K562 (cell line): ENCODE measurements around the gene ARHGAP4. TPM values are rescaled to one million over a fixed set of nuclear protein-coding genes. Genes with fewer than 3 reads are reported as not detected.

Source experiments
- BRF1 ChIP-seq: IDR thresholded peaks from 3 replicates; pipeline ENCODE4 v1.6.1; 2011; ENCODE audit warnings: borderline replicate concordance, mild to moderate bottlenecking; ENCODE audit not compliant: insufficient read length; ENCODE audit errors: extremely low read depth
- ERF ChIP-seq: fragments of 450-650 bp; formaldehyde crosslinking; IDR thresholded peaks from 2 replicates; pipeline ENCODE4 v1.4.0; 2020; ENCODE audit warnings: mild to moderate bottlenecking, mixed read lengths
- MCM7 ChIP-seq, 2 experiments: fragments of 450-650 bp; IDR thresholded peaks; 2 replicates each; pipeline ENCODE4 v1.6.1; 2016 to 2018
- PHF20 ChIP-seq: fragments of 450-650 bp; IDR thresholded peaks from 2 replicates; pipeline ENCODE4 v1.6.1; 2018; ENCODE audit not compliant: partially characterized antibody
- SRSF7 ChIP-seq: fragments of 200-400 bp; formaldehyde crosslinking; optimal IDR thresholded peaks from 2 replicates; pipeline ENCODE3; 2017; ENCODE audit warnings: mild to moderate bottlenecking, low read depth, low read length
- ZNF12 ChIP-seq: sonication (generic); formaldehyde crosslinking; IDR thresholded peaks from 2 replicates; pipeline ENCODE4 v1.4.0; 2020; ENCODE audit warnings: mild to moderate bottlenecking, missing genetic modification reagents
- ZNF146 ChIP-seq: IDR thresholded peaks from one replicate; pipeline ENCODE4 v1.6.1; 2018; ENCODE audit warnings: missing compliant biosample characterization; ENCODE audit not compliant: unreplicated experiment
- ZNF175 ChIP-seq: fragments of 200-800 bp; sonication (Bioruptor generic); IDR thresholded peaks from 2 replicates; pipeline ENCODE4 v1.6.1; 2016; ENCODE audit warnings: low read depth, mild to moderate bottlenecking, missing genetic modification characterization, missing compliant biosample characterization
- ZNF253 ChIP-seq: fragments of 250-450 bp; sonication (Bioruptor Pico); conservative IDR thresholded peaks from 2 replicates; pipeline ENCODE4 v1.6.1; 2021; ENCODE audit warnings: mild to moderate bottlenecking
- ZNF282 ChIP-seq: sonication (generic); formaldehyde crosslinking; IDR thresholded peaks from 2 replicates; pipeline ENCODE4 v1.8.1; 2023; ENCODE audit warnings: missing genetic modification reagents
- ZNF311 ChIP-seq: fragments of 250-450 bp; sonication (Bioruptor Pico); IDR thresholded peaks from 2 replicates; pipeline ENCODE4 v1.4.0; 2020; ENCODE audit warnings: mild to moderate bottlenecking, moderate library complexity
- polyA plus RNA-seq, 8 experiments: library from polyadenylated mRNA; depleted of rRNA in 4 of 8; stranded (reverse) in 5 of 8; unstranded in 3 of 8; fragments of >200 nt; fragmentation: Nextera tagmentation in 2 of 8; fragmentation: Illumina TruSeq in 1 of 8; extraction: Ambion mirVana in 2 of 8; extraction: Trizol in 1 of 8; gene quantifications; 2 replicates each; pipeline versions ENCODE4 v1.2.1 to v1.2.3, GENCODE V29; 2011 to 2014; ENCODE audit warnings: inconsistent platforms in 1 of 8, missing spikeins in 1 of 8
- total RNA-seq, 7 experiments: library from RNA; depleted of rRNA in 6 of 7; stranded (reverse); fragments of >200 nt in 6 of 7; fragmentation: Illumina TruSeq in 2 of 7; extraction: Trizol in 2 of 7; gene quantifications; 2 replicates each; pipeline versions ENCODE4 v1.2.1 to v1.2.3, GENCODE V29; 2011 to 2021; ENCODE audit warnings: low replicate concordance in 1 of 7
- TF ChIP-seq, protein P1 (sequence below): fragments of 150-350 bp; conservative IDR thresholded peaks from 2 replicates; pipeline ENCODE4 v1.6.1; 2014; ENCODE audit warnings: low read length
- TF ChIP-seq, protein P2 (sequence below): fragments of 450-650 bp; formaldehyde crosslinking; IDR thresholded peaks from 2 replicates; pipeline ENCODE4 v1.4.0; 2020; ENCODE audit warnings: mild to moderate bottlenecking, moderate library complexity
- TF ChIP-seq, protein P3 (sequence below), 3 experiments: IDR thresholded peaks in 2 of 3; conservative IDR thresholded peaks in 1 of 3; 2 replicates each; pipeline ENCODE4 v1.5.1; 2011 to 2012; ENCODE audit warnings: low read length in 3 of 3, mild to moderate bottlenecking in 3 of 3, control low read depth in 2 of 3, improper control_type of control experiment in 1 of 3, inconsistent platforms in 1 of 3, low read depth in 1 of 3, mixed read lengths in 1 of 3, moderate library complexity in 1 of 3; ENCODE audit not compliant: insufficient read depth in 2 of 3
- TF ChIP-seq, protein P4 (sequence below), 2 experiments: fragments of 450-650 bp in 1 of 2; IDR thresholded peaks; 2 replicates each; pipeline ENCODE4 v1.6.1; 2011 to 2017; ENCODE audit warnings: low read depth in 2 of 2, antibody characterized with exemption in 1 of 2, borderline replicate concordance in 1 of 2, low read length in 1 of 2, mild to moderate bottlenecking in 1 of 2, mixed read lengths in 1 of 2; ENCODE audit not compliant: control insufficient read depth in 1 of 2
- TF ChIP-seq, protein P5 (sequence below): fragments of 250-450 bp; sonication (Bioruptor Pico); IDR thresholded peaks from 2 replicates; pipeline ENCODE4 v1.5.0; 2022; ENCODE audit warnings: mild to moderate bottlenecking

Gene ARHGAP4
- total and polyA plus RNA-seq, 9 of the 15 experiments (the other 6 are each of a cell fraction or from before 2014, with no cell fraction given), result 0.30 to 81.8 (median 13.5) TPM

DNA sequence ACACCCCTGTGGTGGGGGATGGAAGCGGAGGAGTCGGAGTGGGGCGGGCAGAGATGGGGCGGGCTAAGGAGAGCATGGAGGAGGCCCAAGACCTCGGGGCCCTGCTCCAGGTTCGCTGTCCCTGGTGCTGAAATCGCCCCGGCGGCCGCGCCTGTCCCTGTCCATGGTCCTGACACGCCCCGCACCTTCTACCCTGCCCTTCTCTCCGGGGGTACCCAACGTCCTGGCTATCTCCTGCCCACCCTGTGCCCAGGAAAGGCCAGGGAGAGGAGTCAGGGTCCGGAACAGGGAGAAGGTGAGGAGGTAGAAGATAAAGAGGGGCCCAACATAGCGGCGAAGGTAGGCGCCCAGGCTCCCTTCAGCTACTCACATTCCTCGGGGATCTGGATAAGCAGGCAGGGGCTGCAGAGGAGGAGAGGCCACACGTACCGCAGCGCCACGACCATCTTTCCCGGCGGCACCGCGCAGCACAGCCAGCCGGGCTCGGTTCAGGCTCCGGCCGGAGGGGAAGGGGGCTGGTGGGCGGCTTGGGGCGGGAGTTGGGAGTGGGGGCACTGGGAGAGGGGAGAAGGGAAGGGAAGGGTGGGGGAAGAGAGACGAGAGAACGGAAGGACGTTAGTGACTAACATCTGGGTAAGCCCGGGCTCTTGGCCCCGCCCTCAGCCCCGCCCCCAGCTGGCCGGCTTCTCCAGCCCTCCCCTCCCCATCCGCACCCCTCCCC lies 50.5 kb downstream of the ARHGAP4 start (continued):
- TF ChIP-seq, protein P1, sequence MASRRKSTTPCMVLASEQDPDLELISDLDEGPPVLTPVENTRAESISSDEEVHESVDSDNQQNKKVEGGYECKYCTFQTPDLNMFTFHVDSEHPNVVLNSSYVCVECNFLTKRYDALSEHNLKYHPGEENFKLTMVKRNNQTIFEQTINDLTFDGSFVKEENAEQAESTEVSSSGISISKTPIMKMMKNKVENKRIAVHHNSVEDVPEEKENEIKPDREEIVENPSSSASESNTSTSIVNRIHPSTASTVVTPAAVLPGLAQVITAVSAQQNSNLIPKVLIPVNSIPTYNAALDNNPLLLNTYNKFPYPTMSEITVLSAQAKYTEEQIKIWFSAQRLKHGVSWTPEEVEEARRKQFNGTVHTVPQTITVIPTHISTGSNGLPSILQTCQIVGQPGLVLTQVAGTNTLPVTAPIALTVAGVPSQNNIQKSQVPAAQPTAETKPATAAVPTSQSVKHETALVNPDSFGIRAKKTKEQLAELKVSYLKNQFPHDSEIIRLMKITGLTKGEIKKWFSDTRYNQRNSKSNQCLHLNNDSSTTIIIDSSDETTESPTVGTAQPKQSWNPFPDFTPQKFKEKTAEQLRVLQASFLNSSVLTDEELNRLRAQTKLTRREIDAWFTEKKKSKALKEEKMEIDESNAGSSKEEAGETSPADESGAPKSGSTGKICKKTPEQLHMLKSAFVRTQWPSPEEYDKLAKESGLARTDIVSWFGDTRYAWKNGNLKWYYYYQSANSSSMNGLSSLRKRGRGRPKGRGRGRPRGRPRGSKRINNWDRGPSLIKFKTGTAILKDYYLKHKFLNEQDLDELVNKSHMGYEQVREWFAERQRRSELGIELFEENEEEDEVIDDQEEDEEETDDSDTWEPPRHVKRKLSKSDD, result no peak
- TF ChIP-seq MCM7 (IDR thresholded peaks at IDR 0.05), result no peak
- peak; percentile 93 for TF ChIP-seq ZNF12
- TF ChIP-seq ZNF146 (CRISPR knock-in tag), result peak; percentile 94
- TF ChIP-seq ZNF253, result no peak
- TF ChIP-seq, protein P2, sequence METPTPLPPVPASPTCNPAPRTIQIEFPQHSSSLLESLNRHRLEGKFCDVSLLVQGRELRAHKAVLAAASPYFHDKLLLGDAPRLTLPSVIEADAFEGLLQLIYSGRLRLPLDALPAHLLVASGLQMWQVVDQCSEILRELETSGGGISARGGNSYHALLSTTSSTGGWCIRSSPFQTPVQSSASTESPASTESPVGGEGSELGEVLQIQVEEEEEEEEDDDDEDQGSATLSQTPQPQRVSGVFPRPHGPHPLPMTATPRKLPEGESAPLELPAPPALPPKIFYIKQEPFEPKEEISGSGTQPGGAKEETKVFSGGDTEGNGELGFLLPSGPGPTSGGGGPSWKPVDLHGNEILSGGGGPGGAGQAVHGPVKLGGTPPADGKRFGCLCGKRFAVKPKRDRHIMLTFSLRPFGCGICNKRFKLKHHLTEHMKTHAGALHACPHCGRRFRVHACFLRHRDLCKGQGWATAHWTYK (CRISPR knock-in tag), result 0 out of 2 replicates have a peak, but pooled peaks have one; percentile 53
- TF ChIP-seq ZNF311 (CRISPR knock-in tag), result no peak
- TF ChIP-seq PHF20, result no peak
- no peak for TF ChIP-seq ERF (CRISPR knock-in tag)
- TF ChIP-seq, protein P3, sequence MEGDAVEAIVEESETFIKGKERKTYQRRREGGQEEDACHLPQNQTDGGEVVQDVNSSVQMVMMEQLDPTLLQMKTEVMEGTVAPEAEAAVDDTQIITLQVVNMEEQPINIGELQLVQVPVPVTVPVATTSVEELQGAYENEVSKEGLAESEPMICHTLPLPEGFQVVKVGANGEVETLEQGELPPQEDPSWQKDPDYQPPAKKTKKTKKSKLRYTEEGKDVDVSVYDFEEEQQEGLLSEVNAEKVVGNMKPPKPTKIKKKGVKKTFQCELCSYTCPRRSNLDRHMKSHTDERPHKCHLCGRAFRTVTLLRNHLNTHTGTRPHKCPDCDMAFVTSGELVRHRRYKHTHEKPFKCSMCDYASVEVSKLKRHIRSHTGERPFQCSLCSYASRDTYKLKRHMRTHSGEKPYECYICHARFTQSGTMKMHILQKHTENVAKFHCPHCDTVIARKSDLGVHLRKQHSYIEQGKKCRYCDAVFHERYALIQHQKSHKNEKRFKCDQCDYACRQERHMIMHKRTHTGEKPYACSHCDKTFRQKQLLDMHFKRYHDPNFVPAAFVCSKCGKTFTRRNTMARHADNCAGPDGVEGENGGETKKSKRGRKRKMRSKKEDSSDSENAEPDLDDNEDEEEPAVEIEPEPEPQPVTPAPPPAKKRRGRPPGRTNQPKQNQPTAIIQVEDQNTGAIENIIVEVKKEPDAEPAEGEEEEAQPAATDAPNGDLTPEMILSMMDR (IDR thresholded peaks at IDR 0.05 in 2 of 3, conservative IDR thresholded peaks at IDR 0.05 in 1 of 3; ENCODE audit: insufficient read depth in 2 of 3, low read depth in 1 of 3, low read length in 3 of 3), result no peak
- peak; percentile 80 for TF ChIP-seq ZNF175 (CRISPR knock-in tag)
- TF ChIP-seq BRF1, result no peak
- TF ChIP-seq, protein P4, sequence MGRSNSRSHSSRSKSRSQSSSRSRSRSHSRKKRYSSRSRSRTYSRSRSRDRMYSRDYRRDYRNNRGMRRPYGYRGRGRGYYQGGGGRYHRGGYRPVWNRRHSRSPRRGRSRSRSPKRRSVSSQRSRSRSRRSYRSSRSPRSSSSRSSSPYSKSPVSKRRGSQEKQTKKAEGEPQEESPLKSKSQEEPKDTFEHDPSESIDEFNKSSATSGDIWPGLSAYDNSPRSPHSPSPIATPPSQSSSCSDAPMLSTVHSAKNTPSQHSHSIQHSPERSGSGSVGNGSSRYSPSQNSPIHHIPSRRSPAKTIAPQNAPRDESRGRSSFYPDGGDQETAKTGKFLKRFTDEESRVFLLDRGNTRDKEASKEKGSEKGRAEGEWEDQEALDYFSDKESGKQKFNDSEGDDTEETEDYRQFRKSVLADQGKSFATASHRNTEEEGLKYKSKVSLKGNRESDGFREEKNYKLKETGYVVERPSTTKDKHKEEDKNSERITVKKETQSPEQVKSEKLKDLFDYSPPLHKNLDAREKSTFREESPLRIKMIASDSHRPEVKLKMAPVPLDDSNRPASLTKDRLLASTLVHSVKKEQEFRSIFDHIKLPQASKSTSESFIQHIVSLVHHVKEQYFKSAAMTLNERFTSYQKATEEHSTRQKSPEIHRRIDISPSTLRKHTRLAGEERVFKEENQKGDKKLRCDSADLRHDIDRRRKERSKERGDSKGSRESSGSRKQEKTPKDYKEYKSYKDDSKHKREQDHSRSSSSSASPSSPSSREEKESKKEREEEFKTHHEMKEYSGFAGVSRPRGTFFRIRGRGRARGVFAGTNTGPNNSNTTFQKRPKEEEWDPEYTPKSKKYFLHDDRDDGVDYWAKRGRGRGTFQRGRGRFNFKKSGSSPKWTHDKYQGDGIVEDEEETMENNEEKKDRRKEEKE (IDR thresholded peaks at IDR 0.05; ENCODE audit: borderline replicate concordance in 1 of 2, control insufficient read depth in 1 of 2, low read depth in 2 of 2, low read length in 1 of 2), result no peak
- peak; percentile 98 for TF ChIP-seq ZNF282 (CRISPR knock-in tag)
- TF ChIP-seq SRSF7, result no peak
- TF ChIP-seq, protein P5, sequence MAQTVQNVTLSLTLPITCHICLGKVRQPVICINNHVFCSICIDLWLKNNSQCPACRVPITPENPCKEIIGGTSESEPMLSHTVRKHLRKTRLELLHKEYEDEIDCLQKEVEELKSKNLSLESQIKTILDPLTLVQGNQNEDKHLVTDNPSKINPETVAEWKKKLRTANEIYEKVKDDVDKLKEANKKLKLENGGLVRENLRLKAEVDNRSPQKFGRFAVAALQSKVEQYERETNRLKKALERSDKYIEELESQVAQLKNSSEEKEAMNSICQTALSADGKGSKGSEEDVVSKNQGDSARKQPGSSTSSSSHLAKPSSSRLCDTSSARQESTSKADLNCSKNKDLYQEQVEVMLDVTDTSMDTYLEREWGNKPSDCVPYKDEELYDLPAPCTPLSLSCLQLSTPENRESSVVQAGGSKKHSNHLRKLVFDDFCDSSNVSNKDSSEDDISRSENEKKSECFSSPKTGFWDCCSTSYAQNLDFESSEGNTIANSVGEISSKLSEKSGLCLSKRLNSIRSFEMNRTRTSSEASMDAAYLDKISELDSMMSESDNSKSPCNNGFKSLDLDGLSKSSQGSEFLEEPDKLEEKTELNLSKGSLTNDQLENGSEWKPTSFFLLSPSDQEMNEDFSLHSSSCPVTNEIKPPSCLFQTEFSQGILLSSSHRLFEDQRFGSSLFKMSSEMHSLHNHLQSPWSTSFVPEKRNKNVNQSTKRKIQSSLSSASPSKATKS (CRISPR knock-in tag), result no peak
